Skin epidermis (tissue), 12 donors: Measurements from ENCODE around the gene PADI1.

ENCODE experiments used
- H3K27ac ChIP-seq, 21 experiments: fragments of 200-600 bp; sonication (generic) in 11 of 21; one replicate each; pipeline ENCODE4 v1.5.0; 2020; ENCODE audit warnings: mild to moderate bottlenecking in 3 of 21, inconsistent platforms in 2 of 21, moderate library complexity in 2 of 21
- H3K4me3 ChIP-seq, 7 experiments: fragments of 200-600 bp; sonication (generic) in 2 of 7; one replicate each; pipeline ENCODE4 v1.5.0; 2020; ENCODE audit warnings: inconsistent platforms in 2 of 7, mild to moderate bottlenecking in 2 of 7, moderate library complexity in 1 of 7

Gene PADI1

DNA sequence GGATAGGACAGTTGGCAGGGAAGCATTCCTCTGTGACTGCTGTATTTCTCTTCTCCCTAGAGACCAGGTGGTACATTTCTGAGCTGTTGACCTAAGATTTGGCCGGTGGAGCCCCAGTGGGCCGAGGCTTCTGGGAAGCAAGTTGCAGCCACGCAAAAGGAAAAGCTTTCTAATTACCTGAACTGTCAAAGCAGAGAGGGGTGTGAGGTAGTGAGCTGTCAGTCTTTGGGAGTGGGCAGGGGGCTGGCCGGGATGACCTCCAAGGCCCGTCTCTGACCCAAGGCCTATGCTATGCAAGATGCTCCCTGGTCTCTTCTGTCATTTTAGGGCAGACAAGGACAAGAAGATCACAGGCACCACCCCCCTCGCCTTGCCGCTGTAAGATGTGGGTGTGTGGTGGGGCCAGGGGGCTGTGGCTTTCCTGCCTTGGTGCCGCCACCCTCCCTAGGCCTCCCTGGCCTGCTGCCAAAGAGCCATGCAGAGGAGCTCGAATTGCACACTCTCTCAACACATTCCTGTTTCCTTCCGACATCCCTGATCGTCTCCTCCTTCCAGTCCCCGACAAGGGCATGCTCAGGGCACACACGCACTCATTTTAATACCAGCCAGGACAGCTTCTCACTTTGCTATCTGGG is 7.7 kb downstream of the PADI1 start:
- no peak overlapping the region for H3K4me3 ChIP-seq

DNA sequence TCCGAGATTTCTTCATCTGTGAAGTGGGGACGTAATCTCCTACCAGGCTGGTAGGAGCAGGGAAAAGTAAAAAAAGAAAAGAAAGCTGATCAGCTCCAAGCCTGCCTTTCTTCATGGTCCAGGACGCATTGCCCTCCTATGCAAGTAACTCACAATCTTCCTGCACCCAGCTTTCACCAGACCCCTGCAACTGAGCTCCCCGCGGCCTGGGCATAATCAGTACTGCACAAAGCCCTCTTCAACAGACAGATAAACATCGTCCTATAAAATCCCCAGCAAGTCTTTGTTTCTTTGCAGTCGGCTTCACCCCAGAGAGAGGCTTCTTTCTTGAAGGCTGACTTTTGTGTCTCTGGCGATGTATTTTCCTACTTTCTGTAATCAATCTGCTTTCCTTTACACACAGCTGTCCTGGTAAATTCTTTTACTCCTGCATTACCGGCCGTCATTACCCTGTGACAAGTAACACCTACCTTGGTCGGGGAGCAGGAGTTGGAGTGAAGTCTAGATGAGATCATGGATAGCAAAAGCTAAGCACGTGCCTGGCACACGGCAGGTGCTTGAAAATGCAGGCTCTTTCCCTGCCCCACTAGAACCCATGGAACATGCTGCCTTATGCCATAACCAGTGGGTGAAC is 8.3 kb downstream of the PADI1 start:
- Histone ChIP-seq H3K4me3 (no peak overlapping the region), H3K27ac (no peak overlapping the region)

More for the DNA sequence above, 7.7 kb downstream of the PADI1 start:
- no peak overlapping the region for H3K27ac ChIP-seq

DNA sequence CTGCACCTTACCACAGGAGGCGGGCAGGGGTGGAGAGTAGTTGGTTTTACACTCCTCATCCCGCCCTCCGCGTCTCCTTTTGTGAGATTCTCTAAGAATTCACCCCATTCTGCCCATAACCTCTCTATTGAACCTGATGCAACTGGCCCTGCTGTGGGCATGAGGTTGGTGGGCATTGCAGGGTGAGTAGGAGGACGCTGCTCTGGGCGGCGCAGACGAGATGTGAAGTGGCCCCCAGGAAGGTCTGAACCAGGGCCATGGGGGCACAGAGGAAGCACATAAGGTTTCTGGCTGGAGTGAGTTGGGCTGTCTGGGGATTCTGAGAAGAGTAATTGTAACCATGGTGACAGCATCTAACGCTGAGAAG is 8.8 kb downstream of the PADI1 start:
- no peak overlapping the region for H3K4me3 ChIP-seq
- no peak overlapping the region for H3K27ac ChIP-seq

DNA sequence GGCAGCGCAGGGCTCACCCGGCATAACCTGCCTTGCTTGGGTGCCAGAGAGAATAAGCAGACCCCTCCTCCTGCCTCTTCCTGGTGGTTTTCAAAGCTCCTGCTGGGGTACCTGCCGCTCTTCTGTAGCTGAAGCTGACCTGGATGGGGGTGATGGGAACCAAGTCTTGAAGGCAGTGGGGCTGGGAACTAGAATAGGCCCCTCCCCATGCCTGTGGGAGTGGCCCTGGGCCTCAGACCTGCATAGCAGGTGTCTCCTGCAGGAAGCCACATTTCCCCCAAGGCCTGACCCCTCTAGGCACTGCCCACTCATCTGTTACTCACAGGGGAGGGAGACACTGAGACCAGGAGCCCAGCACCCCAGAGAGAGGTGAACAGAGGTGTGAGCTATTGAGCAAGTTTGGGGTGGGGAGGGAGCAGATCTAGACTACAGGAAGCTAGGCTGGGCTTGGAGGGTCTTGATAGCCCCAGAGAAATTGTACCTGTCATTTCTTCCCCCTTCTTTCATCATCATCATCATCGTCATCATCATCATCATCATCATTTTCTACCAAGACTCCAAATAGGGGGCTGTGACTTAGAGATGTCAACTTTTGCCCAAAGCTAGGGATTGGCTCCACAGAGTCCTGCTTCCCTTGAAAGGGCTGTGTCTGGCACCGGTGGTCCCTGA is 10.1 kb downstream of the PADI1 start:
- Histone ChIP-seq H3K4me3 (no peak overlapping the region), H3K27ac (peak overlapping the region in 2 of 21 experiments; percentile 25 to 38)

DNA sequence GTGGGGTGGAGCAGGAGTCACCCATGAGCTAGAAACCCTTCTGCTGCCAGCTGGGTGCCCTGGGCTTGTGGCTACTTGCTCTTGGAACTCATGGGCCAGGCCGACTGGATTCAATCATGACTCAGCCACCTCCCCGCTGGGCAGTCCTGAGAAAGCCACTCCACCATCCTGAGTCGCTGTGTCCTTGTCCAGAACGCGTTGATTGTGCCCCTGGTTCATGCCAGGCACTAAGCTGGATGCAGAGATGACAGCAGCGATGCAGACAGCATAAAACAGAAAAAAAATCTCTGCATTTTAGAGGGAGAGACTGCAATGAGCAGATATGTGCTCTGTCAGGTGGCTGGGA is 10.6 kb downstream of the PADI1 start:
- H3K27ac ChIP-seq = peak overlapping the region in 1 of 21 experiments; percentile 10
- no peak overlapping the region for H3K4me3 ChIP-seq

DNA sequence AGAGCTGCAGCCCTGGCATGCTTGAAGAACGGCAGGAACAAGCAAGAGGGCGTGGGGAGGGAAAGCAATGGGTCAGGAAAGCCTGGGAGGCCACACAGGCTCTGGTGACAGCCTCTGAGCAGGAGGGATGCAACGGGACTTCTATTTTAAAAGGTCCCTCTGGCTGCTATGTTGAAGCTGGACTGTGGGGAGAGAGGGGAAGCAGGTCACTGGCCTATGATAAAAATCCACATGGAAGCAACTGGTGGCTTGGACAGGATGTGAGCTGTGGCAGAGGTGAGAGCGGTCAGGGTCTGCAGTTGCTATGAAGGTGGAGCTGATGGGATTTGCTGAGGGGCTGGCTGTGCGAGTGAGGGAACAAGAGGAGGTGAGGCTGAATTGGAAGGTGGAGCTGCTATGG is 11.2 kb downstream of the PADI1 start:
- H3K27ac ChIP-seq = peak overlapping the region in 1 of 21 experiments; percentile 10
- no peak overlapping the region for H3K4me3 ChIP-seq

DNA sequence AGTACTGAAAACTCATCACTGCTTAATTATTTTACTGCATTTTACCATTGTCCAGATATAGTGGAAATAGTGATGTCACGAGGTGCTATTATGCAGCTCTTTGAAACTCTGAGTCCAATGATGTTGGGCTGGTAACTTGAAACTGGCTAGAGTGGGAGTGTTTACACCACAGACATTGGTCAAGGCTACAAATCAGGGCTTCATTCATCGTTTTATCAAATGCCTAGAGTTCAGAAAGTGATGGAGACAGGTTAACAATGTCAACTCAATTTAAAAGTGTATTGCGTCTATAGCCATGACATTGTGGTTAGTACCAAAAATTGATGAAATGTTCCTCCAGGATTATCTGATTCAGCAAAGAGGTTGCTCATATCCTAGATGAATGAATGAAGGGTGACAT is 12.7 kb downstream of the PADI1 start:
- H3K27ac ChIP-seq = no peak overlapping the region
- no peak overlapping the region for H3K4me3 ChIP-seq

DNA sequence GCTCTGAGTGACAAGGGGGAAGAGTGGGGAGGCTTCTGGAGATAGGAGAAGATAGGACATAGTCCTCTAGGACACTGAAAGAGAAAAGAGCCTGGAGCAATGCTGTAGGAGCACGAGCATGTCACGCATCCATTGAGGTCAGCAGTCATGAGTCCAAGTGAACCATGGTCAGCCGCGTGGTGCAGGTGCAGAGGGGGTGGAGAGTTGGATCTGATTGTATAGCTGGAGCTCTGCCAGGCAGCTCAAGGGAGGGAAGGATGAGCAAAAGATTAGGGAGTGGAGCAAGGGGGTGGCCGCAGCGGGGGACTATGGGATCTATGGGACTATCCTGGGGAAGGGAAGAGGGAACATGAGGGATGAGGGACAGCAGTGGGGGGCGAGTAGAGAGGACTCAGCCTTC is 14.0 kb downstream of the PADI1 start:
- no peak overlapping the region for H3K4me3 ChIP-seq

DNA sequence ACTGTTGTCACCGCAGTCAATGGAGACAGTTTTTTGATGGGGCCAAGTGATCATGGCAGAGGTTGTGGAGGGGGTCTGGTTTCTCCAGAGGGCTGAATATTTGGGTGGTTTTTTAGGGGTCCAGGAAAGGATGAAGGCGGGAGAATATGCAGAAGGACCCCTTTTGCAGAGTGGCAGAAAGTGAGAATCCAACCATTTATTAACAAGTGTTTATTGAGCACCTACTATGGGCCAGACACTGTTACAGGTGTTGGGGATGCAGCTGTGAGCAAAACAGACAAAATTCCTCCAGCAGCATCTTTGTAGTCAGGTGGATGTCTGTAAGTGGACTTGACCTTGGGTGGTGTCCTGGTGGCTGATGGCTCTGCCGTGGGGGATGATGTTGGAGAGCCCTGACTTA is 15.4 kb downstream of the PADI1 start:
- Histone ChIP-seq H3K27ac (no peak overlapping the region), H3K4me3 (no peak overlapping the region)

More for the DNA sequence above, 14.0 kb downstream of the PADI1 start:
- H3K27ac ChIP-seq = no peak overlapping the region

DNA sequence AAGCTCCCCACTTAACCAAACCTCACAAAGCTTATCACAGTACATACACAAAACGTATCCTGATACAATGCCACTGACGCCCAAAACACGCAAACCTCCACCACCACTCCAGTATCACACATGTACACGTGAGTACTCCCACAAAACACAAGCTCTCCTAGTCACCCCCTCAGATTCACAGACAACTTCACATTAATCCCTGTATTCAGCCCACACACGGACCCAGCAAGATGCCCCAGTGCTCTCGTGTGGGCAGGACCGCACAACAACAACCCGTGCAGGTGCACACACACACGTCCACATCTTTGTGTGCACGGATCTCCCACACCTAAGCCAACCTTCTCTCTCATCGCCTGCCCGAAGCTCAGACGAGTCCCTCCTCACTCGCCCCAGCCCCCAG is 17.6 kb downstream of the PADI1 start:
- Histone ChIP-seq H3K4me3 (no peak overlapping the region), H3K27ac (no peak overlapping the region)

DNA sequence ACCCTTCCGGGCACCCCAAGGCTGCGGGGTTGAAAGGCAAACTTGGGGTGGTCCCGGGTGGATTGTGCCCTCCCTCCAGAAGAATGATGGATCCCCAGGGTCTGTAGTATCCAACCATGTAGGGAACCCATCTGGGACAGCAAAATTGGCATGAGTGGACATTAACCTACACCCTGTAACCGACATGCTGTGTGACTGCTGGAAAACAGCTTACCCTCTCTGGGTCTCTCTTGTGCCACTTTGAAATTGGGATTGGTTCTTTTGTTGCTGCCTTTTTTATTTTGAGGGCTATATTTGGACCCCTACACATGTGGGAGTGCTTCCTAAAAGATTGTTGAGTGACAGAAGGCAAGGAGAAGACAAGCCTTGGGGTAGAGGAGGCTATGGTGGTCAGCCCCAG is 19.5 kb downstream of the PADI1 start:
- H3K4me3 ChIP-seq = no peak overlapping the region
- H3K27ac ChIP-seq = no peak overlapping the region

DNA sequence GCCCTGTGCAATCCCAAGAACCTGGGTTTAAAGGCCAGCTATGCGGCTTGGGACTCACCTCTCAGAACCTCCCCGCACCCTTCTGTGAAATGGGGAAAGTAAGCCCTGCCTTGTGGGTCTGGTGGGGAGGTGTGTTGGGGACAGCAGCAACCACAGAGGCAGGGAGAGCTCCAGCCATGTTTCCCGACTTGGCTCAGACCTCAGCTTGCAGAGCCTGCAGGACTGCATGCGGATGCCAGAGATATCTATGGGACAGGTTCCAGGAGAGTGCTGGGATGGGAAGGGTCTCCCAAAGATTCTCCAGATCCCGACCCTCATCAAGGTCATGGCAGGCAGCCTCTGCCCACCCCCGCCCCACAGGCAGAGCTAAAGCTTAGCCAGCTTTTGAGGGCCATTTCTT is 20.2 kb downstream of the PADI1 start:
- H3K27ac ChIP-seq = no peak overlapping the region
- no peak overlapping the region for H3K4me3 ChIP-seq

DNA sequence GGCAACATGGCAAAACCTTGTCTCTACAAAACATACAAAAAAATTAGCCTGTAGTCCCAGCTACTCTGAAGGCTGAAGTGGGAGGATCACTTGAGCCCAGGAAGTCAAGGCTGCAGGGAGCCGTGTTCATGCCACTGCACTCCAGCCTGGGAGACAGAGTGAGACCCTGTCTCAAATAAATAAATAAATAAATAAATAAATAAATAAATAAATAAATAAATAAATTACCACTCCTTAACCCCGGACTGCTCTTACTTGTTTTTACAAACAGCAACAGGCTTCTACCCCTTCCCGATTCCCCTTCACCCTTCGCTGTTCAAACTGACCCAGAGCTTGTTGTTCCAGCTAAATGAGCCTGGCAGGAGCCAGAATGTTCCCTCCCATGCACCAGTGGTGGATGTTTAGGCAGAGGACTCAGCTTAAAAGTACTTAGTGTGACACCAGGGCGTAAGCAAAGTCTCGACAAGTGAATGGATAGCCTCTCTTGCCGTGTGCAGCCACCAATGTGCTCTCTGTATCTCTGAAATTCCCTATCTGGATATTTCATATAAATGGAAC is 22.5 kb downstream of the PADI1 start:
- Histone ChIP-seq H3K4me3 (no peak overlapping the region), H3K27ac (peak overlapping the region in 1 of 21 experiments; percentile 22)

DNA sequence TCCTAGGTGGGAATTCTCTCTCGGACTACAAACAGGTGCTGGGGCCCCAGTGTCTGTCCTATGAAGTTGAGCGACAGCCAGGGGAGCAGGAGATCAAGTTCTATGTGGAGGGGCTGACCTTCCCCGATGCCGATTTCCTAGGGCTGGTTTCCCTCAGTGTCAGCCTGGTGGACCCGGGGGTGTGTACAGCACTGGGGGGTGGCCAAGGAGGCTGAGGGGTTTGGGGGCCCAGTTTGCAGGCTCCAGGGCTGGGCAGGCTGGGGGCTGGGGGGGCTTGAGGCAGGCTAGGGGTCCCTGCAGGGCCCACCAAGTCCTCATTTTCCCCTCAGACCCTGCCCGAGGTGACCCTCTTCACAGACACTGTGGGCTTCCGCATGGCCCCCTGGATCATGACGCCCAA is 23.7 kb downstream of the PADI1 start:
- no peak overlapping the region for H3K4me3 ChIP-seq
- H3K27ac ChIP-seq = no peak overlapping the region

DNA sequence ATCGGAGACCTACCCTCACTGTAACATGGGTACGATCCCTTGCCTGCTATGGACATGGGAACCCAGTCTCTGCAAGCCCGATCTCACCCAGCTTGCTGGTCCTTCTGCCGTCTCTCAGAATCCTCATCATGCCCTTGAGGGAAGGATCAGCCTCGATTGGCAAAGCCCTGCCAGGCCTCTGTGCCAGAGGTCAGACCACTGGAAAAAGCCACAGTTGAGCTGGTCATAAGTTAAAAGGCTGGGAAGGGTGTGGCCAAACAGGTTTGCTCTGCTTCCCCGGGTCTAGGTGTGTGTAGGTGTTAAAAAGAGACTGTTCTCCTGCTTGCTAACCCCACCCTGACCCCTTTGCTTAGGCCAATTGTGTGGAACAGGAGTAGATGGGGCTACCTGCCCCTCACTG is 24.5 kb downstream of the PADI1 start:
- Histone ChIP-seq H3K4me3 (no peak overlapping the region), H3K27ac (peak overlapping the region in 2 of 21 experiments; percentile 15 to 42)

DNA sequence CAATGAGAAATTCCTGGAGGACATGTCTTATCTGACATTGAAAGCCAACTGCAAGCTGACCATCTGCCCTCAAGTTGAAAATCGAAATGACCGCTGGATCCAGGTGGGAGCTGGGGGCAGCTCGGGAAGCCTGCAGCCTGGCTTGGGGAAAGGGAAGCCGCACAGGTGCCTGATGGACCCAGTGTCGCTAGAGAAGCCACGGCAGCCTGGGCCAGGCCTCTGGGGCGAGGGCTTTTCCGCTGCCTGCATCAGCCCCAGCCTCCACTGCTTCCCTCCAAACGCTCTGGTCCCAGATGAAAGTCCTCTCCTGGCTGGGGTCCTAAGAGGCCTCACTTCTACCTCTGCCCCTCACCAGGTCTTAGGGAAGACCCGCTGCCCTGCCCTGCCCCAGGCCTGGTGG is 25.2 kb downstream of the PADI1 start:
- Histone ChIP-seq H3K4me3 (no peak overlapping the region), H3K27ac (peak overlapping the region in 1 of 21 experiments; percentile 42)

DNA sequence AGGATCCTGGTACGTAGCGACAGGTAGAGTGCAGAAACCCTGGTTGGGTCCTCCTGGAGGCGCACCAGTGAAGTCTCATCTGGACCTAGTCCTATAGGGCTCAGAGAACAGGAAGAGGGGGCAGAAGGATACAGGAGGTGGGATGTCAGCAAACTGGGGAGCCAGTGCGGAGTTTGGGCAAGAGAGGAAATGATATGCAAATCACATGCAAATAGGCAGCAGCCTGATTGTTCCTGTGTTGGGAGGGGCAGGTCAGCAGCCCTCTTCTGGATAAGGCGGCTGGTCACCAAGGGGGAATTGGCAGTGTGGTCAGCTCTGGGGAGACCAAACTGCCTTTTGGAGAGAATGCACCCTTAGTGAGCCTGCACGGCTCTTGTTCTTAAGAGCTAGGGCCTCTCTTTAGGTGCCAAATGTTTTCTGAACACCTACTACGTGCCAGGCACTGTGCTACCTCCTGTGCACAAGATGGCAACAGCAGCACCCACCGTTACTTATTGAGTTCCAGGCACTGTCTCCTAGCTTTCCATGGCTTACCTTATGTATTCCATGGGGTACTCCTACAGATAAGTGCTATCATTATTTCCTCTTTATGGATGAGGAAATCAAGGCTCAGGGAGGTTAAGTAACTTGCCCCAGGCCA is 25.9 kb downstream of the PADI1 start:
- H3K4me3 ChIP-seq = no peak overlapping the region
- H3K27ac ChIP-seq = peak overlapping the region in 1 of 21 experiments; percentile 42

DNA sequence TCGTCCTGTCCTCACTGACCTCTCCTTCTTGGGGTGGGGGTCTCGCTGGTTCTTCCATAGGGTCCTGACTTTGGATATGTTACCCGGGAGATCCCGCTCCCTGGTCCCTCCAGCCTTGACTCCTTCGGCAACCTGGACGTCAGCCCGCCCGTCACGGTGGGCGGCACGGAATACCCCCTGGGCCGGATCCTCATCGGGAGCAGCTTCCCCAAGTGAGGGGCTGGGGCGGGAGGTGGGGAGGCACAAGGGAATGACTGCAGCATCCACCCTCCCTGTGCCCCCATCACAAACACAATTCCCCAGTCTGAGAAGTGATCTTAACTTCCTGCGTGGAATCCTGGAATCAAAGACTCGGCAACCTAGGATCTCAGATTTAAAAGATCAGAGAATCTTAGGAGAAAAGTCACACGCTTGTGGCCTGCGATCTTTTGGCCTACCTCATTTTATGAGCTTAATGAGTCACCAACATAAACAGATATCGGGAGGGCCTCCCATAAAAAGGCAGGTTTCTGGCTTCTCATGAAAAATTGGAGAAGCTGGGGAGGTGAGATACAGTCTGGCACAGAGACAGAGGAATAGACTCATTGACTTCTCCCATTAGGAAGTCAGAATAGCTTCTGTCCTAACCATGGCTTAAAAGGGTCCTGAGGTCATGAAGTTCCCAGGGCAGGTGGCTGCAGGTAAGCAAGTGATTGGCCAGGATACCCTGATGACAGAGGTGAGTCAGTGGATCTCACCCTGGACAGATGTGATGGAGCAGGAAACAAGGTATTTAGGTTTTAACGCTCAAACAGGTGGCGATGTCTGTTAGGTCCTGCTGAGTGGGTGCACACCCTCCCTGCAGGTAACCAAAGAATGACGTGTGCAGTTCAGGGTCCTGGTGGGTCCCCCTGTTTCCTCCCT is 28.1 kb downstream of the PADI1 start:
- Histone ChIP-seq H3K4me3 (no peak overlapping the region), H3K27ac (peak overlapping the region in 11 of 21 experiments; percentile 7 to 78 (median 25))

DNA sequence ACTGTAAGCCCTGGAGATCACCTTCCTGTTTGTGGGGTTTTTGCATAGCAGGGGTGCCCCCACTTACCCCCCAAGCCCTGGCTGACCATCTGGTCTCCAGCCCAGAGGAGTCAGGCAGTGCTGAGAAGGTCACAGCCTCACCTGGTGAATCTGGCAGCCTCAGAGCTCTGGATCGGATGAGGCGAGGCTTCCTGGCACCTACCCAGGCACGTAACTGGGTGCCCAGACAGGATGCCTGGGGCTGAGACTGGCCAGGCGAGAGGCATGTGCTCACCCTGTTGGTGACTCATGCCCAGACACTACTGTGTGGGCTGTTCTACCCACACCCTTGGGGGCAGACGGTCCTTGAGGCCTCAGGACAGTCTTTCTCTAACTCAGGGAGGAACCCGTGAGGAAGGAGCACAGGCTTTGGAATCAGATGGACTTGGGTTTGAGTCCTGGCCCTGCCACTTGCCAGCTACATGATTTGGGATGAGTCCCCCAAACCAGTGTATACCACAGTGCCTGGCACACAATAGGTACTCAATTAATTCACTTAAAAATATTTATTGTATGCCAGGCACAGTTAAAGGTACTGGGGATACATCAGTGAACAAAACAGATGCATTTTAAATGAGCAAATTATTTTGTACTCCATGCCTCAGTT is 28.9 kb downstream of the PADI1 start:
- Histone ChIP-seq H3K4me3 (no peak overlapping the region), H3K27ac (peak overlapping the region in 5 of 21 experiments; percentile 6 to 78 (median 42))
